H1 (cell line): ENCODE data around the gene NFXL1. TPM values are rescaled to one million over a fixed set of nuclear protein-coding genes. Genes with fewer than 3 reads are reported as not detected.

Source experiments
- CTCF ChIA-PET: fragments of 300-600 bp; sonication (Branson Sonifier 250); formaldehyde crosslinking; loops from one replicate; lab custom pipeline; 2021; ENCODE audit not compliant: partially characterized antibody; lab: Charles Lee
- POLR2A ChIA-PET: fragments of 300-600 bp; sonication (Branson Sonifier 250); formaldehyde crosslinking; loops from one replicate; lab custom pipeline; 2021; ENCODE audit warnings: inconsistent platforms; ENCODE audit not compliant: partially characterized antibody; lab: Charles Lee
- DNase-seq, 2 experiments: peaks; one replicate each; pipeline versions ENCODE4 v3.0.0 to v3.0.0-alpha.2; 2010 to 2022; ENCODE audit warnings: low spot score in 2 of 2, low read depth in 1 of 2, mixed read lengths in 1 of 2
- FAIRE-seq: peaks from 2 replicates; lab custom pipeline; 2011; peaks lifted over from hg19 to GRCh38; lab: Jason Lieb, UNC
- H2AFZ ChIP-seq: 2 replicates; pipeline ENCODE4 v1.8.1; 2012; ENCODE audit warnings: low read length, inconsistent platforms
- H2AK5ac ChIP-seq: 2 replicates; pipeline ENCODE4 v1.6.1; 2013; ENCODE audit warnings: low read depth, low read length
- H2BK120ac ChIP-seq: replicated peaks from 2 replicates; pipeline ENCODE3; 2013; ENCODE audit warnings: low read depth, low read length, inconsistent platforms
- H2BK12ac ChIP-seq: 2 replicates; pipeline ENCODE4 v1.6.1; 2013; ENCODE audit warnings: low read depth, low read length
- H2BK15ac ChIP-seq: 2 replicates; pipeline ENCODE4 v1.6.1; 2013; ENCODE audit warnings: low read length
- H2BK20ac ChIP-seq: 2 replicates; pipeline ENCODE4 v1.6.1; 2013; ENCODE audit warnings: low read length
- H2BK5ac ChIP-seq: 2 replicates; pipeline ENCODE4 v1.6.1; 2013; ENCODE audit warnings: low read depth, low read length
- H3K14ac ChIP-seq: 2 replicates; pipeline ENCODE4 v1.6.1; 2013; ENCODE audit warnings: inconsistent platforms; ENCODE audit not compliant: insufficient read length
- H3K18ac ChIP-seq: 2 replicates; pipeline ENCODE4 v1.6.1; 2013; ENCODE audit warnings: low read length; ENCODE audit errors: extremely low read depth
- H3K23ac ChIP-seq: 2 replicates; pipeline ENCODE4 v1.6.1; 2013; ENCODE audit warnings: inconsistent platforms; ENCODE audit not compliant: insufficient read length
- H3K23me2 ChIP-seq: 2 replicates; pipeline ENCODE4 v1.6.1; 2013; ENCODE audit warnings: low read depth, low read length
- H3K27ac ChIP-seq: 2 replicates; pipeline ENCODE4 v1.6.1; 2011; ENCODE audit warnings: low read depth, low read length, inconsistent platforms
- H3K27me3 ChIP-seq, 4 experiments: replicated peaks in 1 of 4; 1 replicate in 1 of 4; 2 replicates in 3 of 4; pipeline versions ENCODE4 v1.6.1 to v1.8.1; 2011 to 2013; ENCODE audit warnings: low read length in 3 of 4, mild to moderate bottlenecking in 3 of 4, inconsistent platforms in 2 of 4, mixed read lengths in 2 of 4, moderate library complexity in 1 of 4; ENCODE audit not compliant: control insufficient read depth in 3 of 4, insufficient read depth in 3 of 4; ENCODE audit errors: extremely low read depth in 1 of 4
- H3K36me3 ChIP-seq, 4 experiments: 2 replicates each; pipeline versions ENCODE4 v1.6.1 to v1.8.1; 2011 to 2013; ENCODE audit warnings: mild to moderate bottlenecking in 4 of 4, low read length in 3 of 4, moderate library complexity in 2 of 4, control low read depth in 1 of 4, inconsistent platforms in 1 of 4; ENCODE audit not compliant: insufficient read depth in 4 of 4, control insufficient read depth in 2 of 4
- H3K4ac ChIP-seq: replicated peaks from 2 replicates; pipeline ENCODE3; 2013; ENCODE audit warnings: low read length, low read depth, mixed read lengths, inconsistent platforms; ENCODE audit not compliant: insufficient read length
- H3K4me1 ChIP-seq, 4 experiments: replicated peaks in 1 of 4; 1 replicate in 1 of 4; 2 replicates in 3 of 4; pipeline versions ENCODE4 v1.6.1 to v1.8.1; 2011 to 2013; ENCODE audit warnings: low read length in 3 of 4, inconsistent platforms in 2 of 4, mixed read lengths in 1 of 4; ENCODE audit not compliant: insufficient read depth in 4 of 4, control insufficient read depth in 3 of 4
- H3K4me2 ChIP-seq, 2 experiments: 2 replicates each; pipeline versions ENCODE4 v1.6.1 to v1.8.1; 2011 to 2013; ENCODE audit warnings: low read depth in 2 of 2, low read length in 2 of 2, control low read depth in 1 of 2, inconsistent platforms in 1 of 2, mild to moderate bottlenecking in 1 of 2; ENCODE audit not compliant: insufficient read depth in 1 of 2
- H3K4me3 ChIP-seq, 4 experiments: fragments of 200-600, 300-600 bp in 1 of 4; sonication (generic), shearing (Covaris generic), sonication (Bioruptor Twin) in 1 of 4; 2 replicates each; pipeline versions ENCODE4 v1.5.1 to v1.8.1; 2011 to 2016; ENCODE audit warnings: low read length in 4 of 4, low read depth in 3 of 4, control low read depth in 2 of 4, inconsistent platforms in 2 of 4, mild to moderate bottlenecking in 2 of 4, mixed read lengths in 1 of 4, moderate library complexity in 1 of 4; ENCODE audit not compliant: insufficient read depth in 2 of 4; ENCODE audit errors: extremely low read depth in 1 of 4
- H3K56ac ChIP-seq: replicated peaks from 2 replicates; pipeline ENCODE3; 2013; ENCODE audit warnings: low read depth, mild to moderate bottlenecking, mixed read lengths, low read length, inconsistent platforms; ENCODE audit not compliant: insufficient read length
- H3K79me1 ChIP-seq: 2 replicates; pipeline ENCODE4 v1.6.1; 2013; ENCODE audit warnings: low read depth, low read length, control low read depth
- H3K79me2 ChIP-seq, 2 experiments: 2 replicates each; pipeline versions ENCODE4 v1.6.1 to v1.8.1; 2012 to 2013; ENCODE audit warnings: low read length in 2 of 2, mild to moderate bottlenecking in 2 of 2, inconsistent platforms in 1 of 2; ENCODE audit not compliant: insufficient read depth in 2 of 2, control insufficient read depth in 1 of 2
- H3K9ac ChIP-seq, 4 experiments: replicated peaks in 1 of 4; 1 replicate in 1 of 4; 2 replicates in 3 of 4; pipeline versions ENCODE4 v1.6.1 to v1.8.1; 2011 to 2013; ENCODE audit warnings: low read depth in 3 of 4, low read length in 3 of 4, control low read depth in 2 of 4, mild to moderate bottlenecking in 2 of 4, moderate library complexity in 2 of 4, inconsistent platforms in 1 of 4; ENCODE audit errors: extremely low read depth in 1 of 4
- H3K9me3 ChIP-seq, 2 experiments: 2 replicates each; pipeline versions ENCODE4 v1.6.1 to v1.8.1; 2012 to 2013; ENCODE audit warnings: mild to moderate bottlenecking in 2 of 2, moderate library complexity in 2 of 2, control low read depth in 1 of 2, inconsistent platforms in 1 of 2, low read depth in 1 of 2, low read length in 1 of 2, mixed read lengths in 1 of 2; ENCODE audit not compliant: insufficient read depth in 2 of 2
- H4K20me1 ChIP-seq, 2 experiments: replicated peaks in 1 of 2; 2 replicates each; pipeline versions ENCODE3 to v1.8.1; 2011 to 2013; ENCODE audit warnings: inconsistent platforms in 2 of 2, low read length in 2 of 2, mild to moderate bottlenecking in 1 of 2; ENCODE audit not compliant: insufficient read depth in 2 of 2, control insufficient read depth in 1 of 2
- H4K5ac ChIP-seq: 2 replicates; pipeline ENCODE4 v1.6.1; 2013; ENCODE audit warnings: low read length, low read depth, mixed read lengths, inconsistent platforms; ENCODE audit not compliant: insufficient read length
- H4K8ac ChIP-seq: 2 replicates; pipeline ENCODE4 v1.8.0; 2013; ENCODE audit warnings: mild to moderate bottlenecking, moderate library complexity, low read length, inconsistent platforms; ENCODE audit not compliant: insufficient read depth; ENCODE audit errors: extremely low read depth
- H4K91ac ChIP-seq: replicated peaks from 2 replicates; pipeline ENCODE3; 2013; ENCODE audit warnings: low read length, mixed read lengths, inconsistent platforms; ENCODE audit not compliant: insufficient read length
- CBX5 ChIP-seq: fragments of 300-800, 300-1000 bp; sonication (generic); IDR thresholded peaks from 2 replicates; pipeline ENCODE4 v1.7.1; 2016; ENCODE audit warnings: antibody characterized with exemption, low read length, low read depth
- CREB1 ChIP-seq: IDR thresholded peaks from 2 replicates; pipeline ENCODE4 v1.6.1; 2012; ENCODE audit warnings: inconsistent platforms
- GABPA ChIP-seq: IDR thresholded peaks from 2 replicates; pipeline ENCODE4 v1.6.1; 2011; ENCODE audit warnings: mild to moderate bottlenecking, low read length, moderate library complexity, borderline replicate concordance; ENCODE audit not compliant: insufficient read depth
- NRF1 ChIP-seq: IDR thresholded peaks from 2 replicates; pipeline ENCODE4 v1.6.1; 2011; ENCODE audit warnings: mild to moderate bottlenecking, low read depth, low read length, improper control_type of control experiment
- WGBS, 2 experiments: shearing (Covaris generic) in 1 of 2; methylation state at CpG; one replicate each; pipeline versions ENCODE4 v1.1.6 to v1.1.7; 2013 to 2015; ENCODE audit warnings: low lambda C conversion rate in 2 of 2, mixed read lengths in 2 of 2, inconsistent platforms in 1 of 2, low coverage in 1 of 2, missing lambda C conversion rate in 1 of 2; ENCODE audit not compliant: insufficient replicate concordance in 2 of 2, insufficient coverage in 1 of 2, insufficient read length in 1 of 2; ENCODE audit errors: extremely low coverage in 1 of 2, missing lambda C conversion rate in 1 of 2; 5-methylcytosine and 5-hydroxymethylcytosine counted together
- polyA plus RNA-seq, 7 experiments: library from polyadenylated mRNA; depleted of rRNA in 3 of 7; stranded (reverse) in 5 of 7; unstranded in 2 of 7; fragments of >200 nt in 5 of 7; fragments of 200-250 nt in 2 of 7; gene quantifications; 1 replicate in 5 of 7; 2 replicates in 1 of 7; 4 replicates in 1 of 7; pipeline versions ENCODE4 v1.2.1 to v1.2.3, GENCODE V29; 2011 to 2013; ENCODE audit warnings: missing spikeins in 2 of 7, mixed read lengths in 2 of 7
- total RNA-seq: library from RNA; stranded (reverse); fragmentation: NEBNext Ultra II Directional; extraction: Animal tissue kit (Norgen Biotek cat#: 25700); gene quantifications from 2 replicates; pipeline ENCODE4 v1.2.1, GENCODE V29; 2021

Gene NFXL1
- total and polyA plus RNA-seq, 2 of the 8 experiments (the other 6 are each of a cell fraction or from before 2014, with no cell fraction given): 10.0 to 29.5 TPM

DNA sequence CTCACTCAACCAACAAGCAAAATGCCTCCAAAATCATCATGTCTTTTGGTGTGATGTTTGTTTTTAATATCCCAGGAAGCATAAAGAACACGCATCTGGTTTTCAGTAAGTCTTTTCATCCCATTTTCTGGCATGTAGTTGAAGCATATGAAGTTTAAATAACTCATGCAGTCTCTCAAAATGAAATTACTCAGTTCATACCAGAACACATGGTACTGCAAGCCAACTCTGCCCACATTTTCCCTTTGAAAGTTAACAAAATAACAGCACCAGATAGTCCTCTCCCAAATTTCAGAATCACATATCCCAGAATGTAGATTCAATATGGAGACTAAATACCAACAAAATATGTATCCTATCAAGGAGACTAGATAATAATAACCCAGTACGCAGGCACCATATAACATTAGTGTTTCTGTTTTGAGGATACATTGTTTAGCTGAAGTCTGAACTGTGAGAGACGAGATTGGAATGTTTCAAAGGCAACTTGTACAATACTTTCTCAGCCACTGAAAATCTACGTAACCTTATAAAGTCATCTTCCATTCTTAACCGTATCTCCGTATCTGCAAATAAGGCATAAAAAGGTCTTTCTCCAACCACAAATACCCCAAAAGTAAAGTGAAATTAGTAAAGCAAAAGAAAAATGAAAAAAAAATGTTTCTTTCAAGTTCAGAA lies 99.6 kb downstream of the NFXL1 start:
- no peak overlapping the region for H2BK12ac ChIP-seq
- POLR2A ChIA-PET: no interaction called here
- H3K14ac ChIP-seq: no peak overlapping the region
- WGBS, 2 experiments: 88% methylated on average over 6 of the region's 6 CpGs; no CpG with 5 or more reads in 1 of the 2 experiments
- H2BK15ac ChIP-seq: no peak overlapping the region
- no peak for FAIRE-seq
- no peak overlapping the region for H3K23ac ChIP-seq
- TF ChIP-seq CREB1 (no peak), GABPA (no peak), CBX5 (no peak), NRF1 (no peak)
- CTCF ChIA-PET: interaction anchor here (0.9 to 2.4 kb wide), 3 partner anchors 10 to 22 kb away, joined by 3 to 8 read pairs (median 6); no protein-coding TSS in a partner anchor
- H3K4ac ChIP-seq: no peak overlapping the region
- H3K23me2 ChIP-seq: no peaks in the 10 kb centered on the region
- no peak overlapping the region for H2AK5ac ChIP-seq
- no peak overlapping the region for H2BK20ac ChIP-seq
- no peaks in the 10 kb centered on the region for H3K9me3 ChIP-seq
- peaks cover 0 to 2% (median 0%) of the 10 kb centered on the region in 4 experiments; a peak in 1 of 7 replicates for H3K4me1 ChIP-seq
- H3K4me3 ChIP-seq: no peak overlapping the region
- H4K5ac ChIP-seq: no peak overlapping the region
- H3K56ac ChIP-seq: no peak overlapping the region
- H3K27ac ChIP-seq: no peak overlapping the region
- H3K36me3 ChIP-seq: no peaks in the 10 kb centered on the region
- no peak for DNase-seq
- no peak overlapping the region for H3K18ac ChIP-seq
- H3K4me2 ChIP-seq: no peak overlapping the region
- H3K27me3 ChIP-seq: peaks cover 0 to 1% (median 0%) of the 10 kb centered on the region in 4 experiments; a peak in 1 of 7 replicates
- H2BK5ac ChIP-seq: no peak overlapping the region
- H2BK120ac ChIP-seq: no peak overlapping the region
- H3K79me2 ChIP-seq: no peaks in the 10 kb centered on the region
- H3K79me1 ChIP-seq: no peaks in the 10 kb centered on the region
- H4K8ac ChIP-seq: no peak overlapping the region
- H4K20me1 ChIP-seq: no peaks in the 10 kb centered on the region
- H3K9ac ChIP-seq: no peak overlapping the region
- H4K91ac ChIP-seq: no peak overlapping the region
- no peak overlapping the region for H2AFZ ChIP-seq
